K562 (cell line): ENCODE results near the gene KCNN3. TPM values are rescaled to one million over a fixed set of nuclear protein-coding genes. Genes with fewer than 3 reads are reported as not detected.

Experiments
- ASH1L ChIP-seq: fragments of 450-650 bp; IDR thresholded peaks from 2 replicates; pipeline ENCODE4 v1.6.1; 2018; ENCODE audit warnings: borderline replicate concordance, mild to moderate bottlenecking, low read depth; ENCODE audit not compliant: partially characterized antibody
- ATF3 ChIP-seq, 2 experiments: fragments of 450-650 bp in 1 of 2; sonication (generic) in 1 of 2; formaldehyde crosslinking in 1 of 2; IDR thresholded peaks in 1 of 2; conservative IDR thresholded peaks in 1 of 2; 2 replicates each; pipeline versions ENCODE4 v1.6.1 to v1.8.1; 2016 to 2023; ENCODE audit warnings: mild to moderate bottlenecking in 2 of 2, moderate library complexity in 2 of 2, inconsistent platforms in 1 of 2, missing genetic modification reagents in 1 of 2
- CHD1 ChIP-seq: fragments of 200-600 bp; sonication (generic); IDR thresholded peaks from one replicate; pipeline ENCODE4 v1.6.1; 2012; ENCODE audit warnings: mild to moderate bottlenecking, moderate library complexity, low read length, inconsistent platforms
- E2F3 ChIP-seq: fragments of 250-450 bp; sonication (Bioruptor Pico); IDR thresholded peaks from 2 replicates; pipeline ENCODE4 v1.4.0; 2020; ENCODE audit warnings: mild to moderate bottlenecking
- ESRRB ChIP-seq: fragments of 250-450 bp; sonication (Bioruptor Pico); IDR thresholded peaks from 2 replicates; pipeline ENCODE4 v1.5.0; 2020; ENCODE audit warnings: mild to moderate bottlenecking, moderate library complexity, borderline replicate concordance
- FOXJ3 ChIP-seq: sonication (generic); formaldehyde crosslinking; IDR thresholded peaks from 2 replicates; pipeline ENCODE4 v1.4.0; 2020; ENCODE audit warnings: mild to moderate bottlenecking, missing genetic modification reagents
- FOXM1 ChIP-seq, 2 experiments: fragments of 450-650 bp in 1 of 2; sonication (generic) in 1 of 2; formaldehyde crosslinking in 1 of 2; IDR thresholded peaks; 2 replicates each; pipeline versions ENCODE4 v1.6.1 to v1.9.0; 2017 to 2022; ENCODE audit warnings: low read depth in 2 of 2, mild to moderate bottlenecking in 2 of 2, missing genetic modification reagents in 1 of 2, moderate library complexity in 1 of 2
- GABPB1 ChIP-seq: sonication (generic); formaldehyde crosslinking; IDR thresholded peaks from 2 replicates; pipeline ENCODE4 v1.8.0; 2022; ENCODE audit warnings: mild to moderate bottlenecking, missing genetic modification reagents
- HNRNPUL1 ChIP-seq: fragments of 200-400 bp; formaldehyde crosslinking; IDR thresholded peaks from 2 replicates; pipeline ENCODE4 v1.6.1; 2017; ENCODE audit warnings: low read length
- MTA3 ChIP-seq: fragments of 450-650 bp; formaldehyde crosslinking; IDR thresholded peaks from 2 replicates; pipeline ENCODE4 v1.6.1; 2017; ENCODE audit warnings: mild to moderate bottlenecking, borderline replicate concordance
- NR2F6 ChIP-seq: fragments of 450-650 bp; formaldehyde crosslinking; IDR thresholded peaks from 2 replicates; pipeline ENCODE4 v1.4.0; 2020; ENCODE audit warnings: mild to moderate bottlenecking
- SMAD1 ChIP-seq: fragments of 150-350 bp; IDR thresholded peaks from 2 replicates; pipeline ENCODE4 v1.6.1; 2014; ENCODE audit warnings: low read length, low read depth; ENCODE audit not compliant: partially characterized antibody
- STAG1 ChIP-seq: sonication (generic); formaldehyde crosslinking; IDR thresholded peaks from 2 replicates; pipeline ENCODE4 v1.5.0; 2020; ENCODE audit warnings: missing genetic modification reagents, borderline replicate concordance
- ZBTB11 ChIP-seq, 3 experiments: fragments of 200-800 bp in 1 of 3; fragments of 250-450 bp in 1 of 3; fragments of 450-650 bp in 1 of 3; sonication (Bioruptor Pico) in 1 of 3; sonication (Bioruptor generic) in 1 of 3; formaldehyde crosslinking in 1 of 3; IDR thresholded peaks; 2 replicates each; pipeline versions ENCODE4 v1.6.1 to v1.8.0; 2016 to 2022; ENCODE audit warnings: mild to moderate bottlenecking in 2 of 3, missing genetic modification characterization in 2 of 3, missing compliant biosample characterization in 1 of 3, moderate library complexity in 1 of 3
- ZBTB8A ChIP-seq: fragments of 450-650 bp; IDR thresholded peaks from 2 replicates; pipeline ENCODE4 v1.6.1; 2018; ENCODE audit warnings: mild to moderate bottlenecking, moderate library complexity; ENCODE audit not compliant: partially characterized antibody
- ZNF133 ChIP-seq: fragments of 250-450 bp; sonication (Bioruptor Pico); IDR thresholded peaks from 2 replicates; pipeline ENCODE4 v1.4.0; 2020; ENCODE audit warnings: mild to moderate bottlenecking
- ZNF175 ChIP-seq: fragments of 200-800 bp; sonication (Bioruptor generic); IDR thresholded peaks from 2 replicates; pipeline ENCODE4 v1.6.1; 2016; ENCODE audit warnings: low read depth, mild to moderate bottlenecking, missing genetic modification characterization, missing compliant biosample characterization
- ZNF232 ChIP-seq: sonication (generic); formaldehyde crosslinking; IDR thresholded peaks from 2 replicates; pipeline ENCODE4 v1.8.0; 2022; ENCODE audit warnings: mild to moderate bottlenecking, missing genetic modification reagents
- ZNF707 ChIP-seq: fragments of 250-450 bp; sonication (Bioruptor Pico); conservative IDR thresholded peaks from 2 replicates; pipeline ENCODE4 v1.8.0; 2022; ENCODE audit warnings: inconsistent platforms, mild to moderate bottlenecking, moderate library complexity
- polyA plus RNA-seq, 8 experiments: library from polyadenylated mRNA; depleted of rRNA in 4 of 8; stranded (reverse) in 5 of 8; unstranded in 3 of 8; fragments of >200 nt; fragmentation: Nextera tagmentation in 2 of 8; fragmentation: Illumina TruSeq in 1 of 8; extraction: Ambion mirVana in 2 of 8; extraction: Trizol in 1 of 8; gene quantifications; 2 replicates each; pipeline versions ENCODE4 v1.2.1 to v1.2.3, GENCODE V29; 2011 to 2014; ENCODE audit warnings: inconsistent platforms in 1 of 8, missing spikeins in 1 of 8
- total RNA-seq, 7 experiments: library from RNA; depleted of rRNA in 6 of 7; stranded (reverse); fragments of >200 nt in 6 of 7; fragmentation: Illumina TruSeq in 2 of 7; extraction: Trizol in 2 of 7; gene quantifications; 2 replicates each; pipeline versions ENCODE4 v1.2.1 to v1.2.3, GENCODE V29; 2011 to 2021; ENCODE audit warnings: low replicate concordance in 1 of 7
- TF ChIP-seq, protein P1 (sequence below): fragments of 450-650 bp; IDR thresholded peaks from 2 replicates; pipeline ENCODE4 v1.6.1; 2017; ENCODE audit warnings: antibody characterized with exemption, mild to moderate bottlenecking

Gene KCNN3
- total and polyA plus RNA-seq, 9 of the 15 experiments (the other 6 are each of a cell fraction or from before 2014, with no cell fraction given), result 0.02 to 0.03 TPM; not detected in 7

DNA sequence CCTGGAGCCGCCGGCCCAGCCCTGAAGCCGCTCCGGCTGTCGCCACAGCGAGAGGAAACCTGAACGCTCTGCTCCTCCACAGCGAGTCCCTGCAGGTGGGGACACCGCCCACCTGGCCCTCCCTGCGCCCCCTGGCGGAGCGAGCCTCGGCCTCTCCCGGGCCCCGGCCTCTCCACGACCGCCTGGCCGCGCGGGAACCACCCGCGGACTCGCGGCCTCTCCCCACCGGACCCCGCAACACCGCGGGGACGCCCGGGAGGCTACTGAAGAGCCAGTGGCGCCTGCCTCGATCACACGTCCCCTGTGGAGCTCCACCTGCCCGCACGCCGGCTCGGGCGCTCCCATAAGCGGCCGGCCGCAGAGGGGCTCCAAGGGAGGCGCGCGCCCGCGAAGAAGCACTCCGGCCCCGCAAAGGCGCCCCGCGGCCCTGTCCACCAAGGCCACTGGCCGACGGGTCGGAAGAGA lies 109.6 kb downstream of the KCNN3 start (continued):
- TF ChIP-seq FOXJ3 (CRISPR knock-in tag), result no peak
- TF ChIP-seq ZNF133 (CRISPR knock-in tag), result no peak
- no peak for TF ChIP-seq HNRNPUL1
- TF ChIP-seq, protein P1, sequence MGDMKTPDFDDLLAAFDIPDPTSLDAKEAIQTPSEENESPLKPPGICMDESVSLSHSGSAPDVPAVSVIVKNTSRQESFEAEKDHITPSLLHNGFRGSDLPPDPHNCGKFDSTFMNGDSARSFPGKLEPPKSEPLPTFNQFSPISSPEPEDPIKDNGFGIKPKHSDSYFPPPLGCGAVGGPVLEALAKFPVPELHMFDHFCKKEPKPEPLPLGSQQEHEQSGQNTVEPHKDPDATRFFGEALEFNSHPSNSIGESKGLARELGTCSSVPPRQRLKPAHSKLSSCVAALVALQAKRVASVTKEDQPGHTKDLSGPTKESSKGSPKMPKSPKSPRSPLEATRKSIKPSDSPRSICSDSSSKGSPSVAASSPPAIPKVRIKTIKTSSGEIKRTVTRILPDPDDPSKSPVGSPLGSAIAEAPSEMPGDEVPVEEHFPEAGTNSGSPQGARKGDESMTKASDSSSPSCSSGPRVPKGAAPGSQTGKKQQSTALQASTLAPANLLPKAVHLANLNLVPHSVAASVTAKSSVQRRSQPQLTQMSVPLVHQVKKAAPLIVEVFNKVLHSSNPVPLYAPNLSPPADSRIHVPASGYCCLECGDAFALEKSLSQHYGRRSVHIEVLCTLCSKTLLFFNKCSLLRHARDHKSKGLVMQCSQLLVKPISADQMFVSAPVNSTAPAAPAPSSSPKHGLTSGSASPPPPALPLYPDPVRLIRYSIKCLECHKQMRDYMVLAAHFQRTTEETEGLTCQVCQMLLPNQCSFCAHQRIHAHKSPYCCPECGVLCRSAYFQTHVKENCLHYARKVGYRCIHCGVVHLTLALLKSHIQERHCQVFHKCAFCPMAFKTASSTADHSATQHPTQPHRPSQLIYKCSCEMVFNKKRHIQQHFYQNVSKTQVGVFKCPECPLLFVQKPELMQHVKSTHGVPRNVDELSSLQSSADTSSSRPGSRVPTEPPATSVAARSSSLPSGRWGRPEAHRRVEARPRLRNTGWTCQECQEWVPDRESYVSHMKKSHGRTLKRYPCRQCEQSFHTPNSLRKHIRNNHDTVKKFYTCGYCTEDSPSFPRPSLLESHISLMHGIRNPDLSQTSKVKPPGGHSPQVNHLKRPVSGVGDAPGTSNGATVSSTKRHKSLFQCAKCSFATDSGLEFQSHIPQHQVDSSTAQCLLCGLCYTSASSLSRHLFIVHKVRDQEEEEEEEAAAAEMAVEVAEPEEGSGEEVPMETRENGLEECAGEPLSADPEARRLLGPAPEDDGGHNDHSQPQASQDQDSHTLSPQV, result no peak
- TF ChIP-seq NR2F6, result no peak
- TF ChIP-seq ZBTB11 (CRISPR knock-in tag; IDR thresholded peaks at IDR 0.05), result no peak
- TF ChIP-seq STAG1 (CRISPR knock-in tag), result peak; percentile 49
- no peak for TF ChIP-seq FOXM1 (IDR thresholded peaks at IDR 0.05; ENCODE audit: low read depth)
- no peak for TF ChIP-seq FOXM1 (CRISPR knock-in tag; IDR thresholded peaks at IDR 0.05; ENCODE audit: low read depth)
- peak; percentile 55; the same call in 1 of the 2 replicates for TF ChIP-seq MTA3
- TF ChIP-seq CHD1, result no peak
- TF ChIP-seq ZNF175 (CRISPR knock-in tag), result no peak
- TF ChIP-seq ASH1L, result no peak
- TF ChIP-seq GABPB1 (CRISPR knock-in tag), result 0 out of 2 replicates have a peak, but pooled peaks have one; percentile 28
- TF ChIP-seq ZBTB8A, result no peak
- no peak for TF ChIP-seq SMAD1
- no peak for TF ChIP-seq E2F3 (CRISPR knock-in tag)
- no peak for TF ChIP-seq ZNF232
- no peak for TF ChIP-seq ESRRB (CRISPR knock-in tag)
- no peak for TF ChIP-seq ATF3 (IDR thresholded peaks at IDR 0.05)
- TF ChIP-seq ATF3 (CRISPR knock-in tag; conservative IDR thresholded peaks at IDR 0.05), result no peak
- no peak for TF ChIP-seq ZNF707 (CRISPR knock-in tag)
